ENCODE data around the gene LRPAP1. TPM values are rescaled to one million over a fixed set of nuclear protein-coding genes. Genes with fewer than 3 reads are reported as not detected.

The LRPAP1 gene
- total and polyA plus RNA-seq, 10 of the 15 experiments (the other 5 are each of a cell fraction or from before 2014, with no cell fraction given): 1.0 to 100 (median 51.1) TPM

- no TSS peak for BruUV-seq (replicated peaks)
- no peak for ATAC-seq
- Histone ChIP-seq H2AFZ (ENCODE audit: control insufficient read depth, low read depth, low read length) (no peak overlapping the region), H3K9ac (ENCODE audit: control insufficient read depth, insufficient read depth, low read length) (no peak overlapping the region), H3K4me1 (ENCODE audit: control insufficient read depth, insufficient read depth, low read length) (no peaks in the 10 kb centered on the region), H3K79me2 (ENCODE audit: control insufficient read depth, insufficient read depth, low read length) (no peaks in the 10 kb centered on the region), H3K27ac (ENCODE audit: control insufficient read depth, insufficient read depth) (no peak overlapping the region), H3K36me3 (ENCODE audit: control insufficient read depth in 2 of 2, insufficient read depth in 2 of 2, low read length in 1 of 2) (peaks cover 16 to 46% of the 10 kb centered on the region in 2 experiments), H4K20me1 (ENCODE audit: control insufficient read depth, insufficient read depth) (no peaks in the 10 kb centered on the region; the same call in none of the 2 replicates), H3K27me3 (replicated peaks in 1 of 2; ENCODE audit: control insufficient read depth in 2 of 2, insufficient read depth in 2 of 2, low read length in 1 of 2) (no peaks in the 10 kb centered on the region), H3K4me3 (no peak overlapping the region), H3K4me2 (ENCODE audit: control insufficient read depth, insufficient read depth) (no peak overlapping the region), H3K9me3 (replicated peaks; ENCODE audit: control insufficient read depth, insufficient read depth, low read length) (no peaks in the 10 kb centered on the region)
- FAIRE-seq: no peak
- POLR2A ChIA-PET: no interaction called here
- CTCF ChIA-PET: no interaction called here
- DNase-seq (ENCODE audit: low read depth, low spot score): no peak
- RAD21 ChIA-PET (ENCODE audit: unreplicated experiment): no interaction called here
- intact Hi-C loops (cut with micrococcal nuclease; ENCODE audit: unreplicated experiment) (no loop called here), in situ Hi-C loops (cut with MboI) (no loop called here)
- TF ChIP-seq REST (IDR thresholded peaks at IDR 0.05; ENCODE audit: low read depth, low read length): no peak
- peak; percentile 27; the same call in 1 of the 2 replicates for TF ChIP-seq POLR2A (IDR thresholded peaks at IDR 0.05; ENCODE audit: low read depth, low read length)
- 95% methylated on average over 28 of the region's 29 CpGs for WGBS (ENCODE audit: insufficient coverage, insufficient replicate concordance, low lambda C conversion rate, missing lambda C conversion rate)
- SMC1A ChIA-PET (ENCODE audit: uncharacterized antibody, unreplicated experiment): no interaction called here
Measured at GRCh38 chr4:3516836-3517730, 15.1 kb downstream of the LRPAP1 start.

All from GM12878 (cell line).